Activated T-cell treated with anti-CD3 and anti-CD28 coated beads, Interleukin-2, amount 50 U/mL, for 4 hours (primary cell): ENCODE data around the gene ACAP3. TPM values are rescaled to one million over a fixed set of nuclear protein-coding genes. Genes with fewer than 3 reads are reported as not detected.

ENCODE experiments used
- ATAC-seq, 2 donors: fragments of 200-7000 bp; cut with Tn5 transposase; one replicate each; pipeline ENCODE4 v1.10.0; 2021
- DNase-seq: peaks from one replicate; pipeline ENCODE4 v3.0.0-alpha.2; 2020
- H3K27me3 Mint-ChIP-seq: one replicate; pipeline ENCODE4 v1.8.0; 2021; ENCODE audit warnings: low read depth, mixed read lengths
- H3K36me3 Mint-ChIP-seq: one replicate; pipeline ENCODE4 v1.8.0; 2022; ENCODE audit warnings: mixed read lengths; ENCODE audit not compliant: insufficient read depth
- H3K4me1 Mint-ChIP-seq: one replicate; pipeline ENCODE4 v1.8.0; 2021; ENCODE audit warnings: low read depth, mixed read lengths
- H3K4me3 Mint-ChIP-seq: one replicate; pipeline ENCODE4 v1.8.0; 2021; ENCODE audit warnings: mild to moderate bottlenecking, moderate library complexity, mixed read lengths
- H3K9me3 Mint-ChIP-seq: one replicate; pipeline ENCODE4 v1.8.0; 2021; ENCODE audit warnings: mixed read lengths
- total RNA-seq, 3 donors: library from RNA; stranded (reverse); gene quantifications; one replicate each; pipeline ENCODE4 v1.2.1, GENCODE V29; 2021

ACAP3 gene
- total RNA-seq, 3 donors from 2014 or later: 28.4 to 37.6 (median 30.1) TPM

DNA sequence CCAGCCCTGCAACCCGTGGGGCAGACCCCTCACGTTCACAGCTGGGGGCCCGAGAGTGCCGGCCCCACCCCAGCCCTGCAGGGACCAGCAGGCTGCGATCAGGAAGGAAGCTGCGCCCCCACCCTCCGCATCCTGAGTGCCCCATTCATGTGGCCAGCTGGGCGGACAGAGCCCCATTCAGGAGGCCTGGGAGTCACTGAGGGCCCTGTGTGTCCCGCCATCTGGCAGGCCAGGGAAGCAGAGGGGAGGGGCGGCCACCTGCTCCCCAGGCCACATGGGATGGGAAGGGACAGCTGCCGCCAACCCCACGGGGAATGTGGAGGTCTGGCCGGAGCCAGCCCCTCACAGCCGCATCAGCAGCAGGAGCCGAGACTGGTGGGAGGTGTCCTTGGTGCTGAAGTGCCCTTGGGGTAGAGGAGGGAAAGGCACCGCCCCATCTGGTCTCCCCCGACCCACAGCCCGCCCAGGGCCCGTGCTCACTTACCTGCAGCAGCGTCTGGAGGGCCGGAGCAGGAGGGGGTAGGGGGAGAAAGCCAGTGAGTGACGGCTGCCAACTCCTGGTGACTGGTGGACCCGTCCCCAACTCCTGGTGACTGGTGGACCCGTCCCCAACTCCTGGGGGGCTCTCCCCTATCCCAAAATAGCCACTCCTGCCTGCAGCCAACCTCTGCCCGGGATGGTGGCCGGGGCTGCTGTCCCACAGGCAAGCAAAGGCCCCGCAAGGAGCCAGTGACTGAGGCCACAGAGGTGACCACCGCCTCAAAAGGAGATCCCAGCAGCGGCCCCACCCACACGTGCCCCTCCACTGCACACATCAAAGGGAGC is 8.7 kb downstream of the ACAP3 start:
- Mint-ChIP-seq H3K9me3 (no peaks in the 10 kb centered on the region), H3K4me1 (no peaks in the 10 kb centered on the region), H3K27me3 (no peaks in the 10 kb centered on the region), H3K4me3 (no peak overlapping the region), H3K36me3 (no peaks in the 10 kb centered on the region)
- ATAC-seq (no peak), DNase-seq (no peak)

DNA sequence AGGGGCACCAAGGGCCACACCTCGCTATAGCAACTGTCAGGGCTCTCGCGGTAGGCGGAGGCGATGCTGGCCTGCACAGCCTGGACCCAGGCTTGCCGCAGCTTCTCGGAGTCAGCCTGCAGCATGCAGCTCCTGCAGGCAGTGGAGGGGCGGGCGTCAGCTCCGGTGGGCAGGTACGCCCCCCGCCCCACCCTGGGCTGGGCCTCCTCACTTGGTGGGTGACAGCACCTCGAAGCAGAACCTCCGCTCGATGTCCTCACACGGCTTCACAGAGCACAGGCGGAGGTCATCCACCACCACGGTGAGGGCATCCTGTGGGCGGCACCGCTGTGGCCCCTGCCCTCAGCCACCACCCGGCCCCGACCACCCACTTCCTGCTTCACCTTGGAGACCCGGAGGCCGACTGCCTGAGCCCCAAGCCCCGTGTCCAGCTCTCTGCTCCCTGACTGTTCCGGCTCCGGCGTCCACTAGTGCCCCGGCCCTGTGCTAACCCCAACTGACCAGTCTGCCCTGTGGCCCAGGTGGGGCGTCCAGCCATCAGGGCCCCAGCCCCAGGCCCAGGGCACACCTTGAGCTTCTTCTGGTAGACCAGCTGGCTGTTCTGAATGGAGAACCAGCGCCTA is 9.8 kb downstream of the ACAP3 start:
- ATAC-seq: no peak

DNA sequence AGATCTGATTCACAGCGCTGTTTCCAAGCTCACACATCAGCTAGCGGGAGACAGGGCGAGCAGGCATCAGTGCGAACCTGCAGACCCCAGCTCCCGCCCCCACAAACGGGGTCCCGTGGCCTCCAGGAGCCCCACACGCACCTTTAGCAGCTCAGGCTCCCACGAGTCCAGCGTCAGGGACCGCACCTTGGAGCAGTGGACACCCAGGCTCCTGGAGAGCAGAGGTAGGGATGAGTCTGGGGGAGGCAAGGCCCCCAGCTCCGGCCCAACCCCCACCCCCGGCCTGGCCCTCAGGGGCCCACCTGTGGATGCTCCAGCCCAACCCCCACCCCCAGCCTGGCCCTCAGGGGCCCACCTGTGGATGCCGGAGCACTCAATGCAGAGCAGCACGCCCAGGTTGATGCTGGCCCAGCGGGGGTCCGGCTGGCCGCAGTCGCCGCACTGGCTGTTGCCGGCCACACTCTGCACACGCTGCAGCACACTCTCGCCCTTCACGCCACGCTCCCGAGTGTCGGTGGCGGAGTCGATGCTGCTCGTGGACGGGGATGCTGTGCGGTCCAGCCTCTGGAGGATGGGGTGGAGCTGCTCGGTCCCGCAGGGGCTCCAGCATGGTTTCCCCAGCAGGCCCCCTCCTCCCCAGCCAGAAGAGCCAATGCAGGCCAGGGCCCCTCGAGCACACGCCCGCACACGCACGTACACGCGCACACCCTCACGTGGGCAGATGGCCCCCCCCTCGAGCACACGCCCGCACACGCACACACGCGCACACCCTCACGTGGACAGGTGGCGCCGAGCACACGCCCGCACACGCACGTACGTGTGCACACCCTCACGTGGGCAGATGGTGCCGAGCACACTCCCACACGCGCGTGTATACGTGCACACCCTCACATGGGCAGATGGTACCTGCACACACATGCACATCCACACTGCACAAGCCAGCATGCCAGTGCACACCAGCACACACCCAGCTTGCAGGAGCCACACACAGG is 11.4 kb downstream of the ACAP3 start:
- Mint-ChIP-seq H3K9me3 (no peaks in the 10 kb centered on the region), H3K4me3 (no peak overlapping the region), H3K4me1 (peaks cover 2% of the 10 kb centered on the region), H3K36me3 (no peaks in the 10 kb centered on the region), H3K27me3 (no peaks in the 10 kb centered on the region)
- no peak for DNase-seq
- no peak for ATAC-seq

More for the DNA sequence above, 9.8 kb downstream of the ACAP3 start:
- no peaks in the 10 kb centered on the region for H3K36me3 Mint-ChIP-seq
- H3K4me3 Mint-ChIP-seq: no peak overlapping the region
- H3K9me3 Mint-ChIP-seq: no peaks in the 10 kb centered on the region
- no peaks in the 10 kb centered on the region for H3K4me1 Mint-ChIP-seq
- no peaks in the 10 kb centered on the region for H3K27me3 Mint-ChIP-seq
- no peak for DNase-seq

DNA sequence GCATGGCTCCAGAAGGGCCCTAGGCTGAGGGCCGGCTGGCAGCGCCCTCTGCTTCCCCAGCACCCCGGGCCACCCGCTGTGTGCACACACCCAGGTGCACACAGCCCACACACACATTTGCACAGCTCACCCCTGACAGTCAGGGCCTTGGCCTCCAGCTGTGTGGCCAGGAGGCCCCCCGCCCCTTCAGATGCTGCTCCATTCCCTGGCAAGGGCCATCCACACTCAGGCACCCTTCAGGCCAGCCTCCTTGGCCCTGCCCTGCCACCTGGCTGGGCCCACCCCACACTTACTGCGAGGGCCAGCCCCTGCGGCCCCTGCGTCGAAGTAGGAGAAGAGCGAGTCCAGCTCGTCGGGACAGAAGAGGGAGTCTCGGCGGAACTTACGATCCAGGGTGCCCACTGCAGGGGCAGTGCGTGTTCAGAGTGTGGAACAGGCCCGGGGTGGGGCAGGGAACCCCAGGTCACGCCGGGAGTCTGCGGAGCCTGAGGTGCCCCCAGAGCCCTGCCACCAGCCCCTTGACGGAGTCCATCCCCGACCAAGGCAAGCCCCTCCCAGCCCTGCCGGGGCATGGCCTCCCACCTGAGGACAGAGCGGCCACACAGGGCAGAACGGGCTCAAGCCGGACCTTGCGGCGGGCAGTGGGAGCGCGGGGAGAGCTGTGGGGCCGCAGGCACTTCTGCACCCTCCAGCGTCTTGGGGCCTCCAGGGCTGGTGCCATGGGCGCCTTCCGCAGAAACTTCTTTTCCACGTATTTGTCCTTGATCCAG is 12.4 kb downstream of the ACAP3 start:
- Mint-ChIP-seq H3K36me3 (no peaks in the 10 kb centered on the region), H3K4me3 (no peak overlapping the region)
- ATAC-seq: no peak

DNA sequence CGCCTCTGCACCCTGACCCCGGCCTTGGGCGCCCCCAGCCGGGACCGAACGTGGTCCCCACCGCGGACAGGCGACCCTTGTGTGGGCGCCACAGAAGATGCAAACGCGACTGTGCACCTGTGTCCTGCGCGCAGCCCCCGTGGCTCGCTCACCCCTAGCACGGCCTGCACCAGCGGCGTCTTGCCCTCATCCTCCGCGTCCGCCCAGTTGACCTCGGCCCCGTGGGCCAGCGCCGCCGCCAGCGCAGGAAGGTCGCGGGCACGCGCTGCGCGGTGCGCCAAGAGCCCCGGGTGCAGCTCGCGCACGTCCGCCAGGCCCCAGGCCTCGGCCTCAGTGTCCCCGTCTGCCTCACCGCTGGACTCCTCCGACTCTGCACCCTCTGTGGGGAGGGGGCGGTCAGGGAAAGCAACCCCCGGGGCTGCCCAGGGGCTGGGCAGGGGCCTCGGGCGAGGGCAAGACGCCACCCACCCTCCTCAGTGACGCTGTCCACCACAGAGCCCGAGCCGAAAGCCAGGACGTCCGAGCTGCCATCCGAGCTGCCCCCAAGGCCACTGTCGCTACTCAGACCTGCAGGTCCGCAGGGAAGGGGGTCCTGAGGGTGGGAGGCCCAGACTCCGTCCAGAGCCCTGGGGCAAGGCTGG is 13.4 kb downstream of the ACAP3 start:
- DNase-seq: no peak
- Mint-ChIP-seq H3K36me3 (no peaks in the 10 kb centered on the region), H3K27me3 (no peaks in the 10 kb centered on the region), H3K4me1 (peaks cover 2% of the 10 kb centered on the region), H3K9me3 (no peaks in the 10 kb centered on the region), H3K4me3 (no peak overlapping the region)
- ATAC-seq: no peak

More for the DNA sequence above, 12.4 kb downstream of the ACAP3 start:
- H3K9me3 Mint-ChIP-seq: no peaks in the 10 kb centered on the region
- no peaks in the 10 kb centered on the region for H3K27me3 Mint-ChIP-seq
- no peak for DNase-seq
- H3K4me1 Mint-ChIP-seq: peaks cover 2% of the 10 kb centered on the region

DNA sequence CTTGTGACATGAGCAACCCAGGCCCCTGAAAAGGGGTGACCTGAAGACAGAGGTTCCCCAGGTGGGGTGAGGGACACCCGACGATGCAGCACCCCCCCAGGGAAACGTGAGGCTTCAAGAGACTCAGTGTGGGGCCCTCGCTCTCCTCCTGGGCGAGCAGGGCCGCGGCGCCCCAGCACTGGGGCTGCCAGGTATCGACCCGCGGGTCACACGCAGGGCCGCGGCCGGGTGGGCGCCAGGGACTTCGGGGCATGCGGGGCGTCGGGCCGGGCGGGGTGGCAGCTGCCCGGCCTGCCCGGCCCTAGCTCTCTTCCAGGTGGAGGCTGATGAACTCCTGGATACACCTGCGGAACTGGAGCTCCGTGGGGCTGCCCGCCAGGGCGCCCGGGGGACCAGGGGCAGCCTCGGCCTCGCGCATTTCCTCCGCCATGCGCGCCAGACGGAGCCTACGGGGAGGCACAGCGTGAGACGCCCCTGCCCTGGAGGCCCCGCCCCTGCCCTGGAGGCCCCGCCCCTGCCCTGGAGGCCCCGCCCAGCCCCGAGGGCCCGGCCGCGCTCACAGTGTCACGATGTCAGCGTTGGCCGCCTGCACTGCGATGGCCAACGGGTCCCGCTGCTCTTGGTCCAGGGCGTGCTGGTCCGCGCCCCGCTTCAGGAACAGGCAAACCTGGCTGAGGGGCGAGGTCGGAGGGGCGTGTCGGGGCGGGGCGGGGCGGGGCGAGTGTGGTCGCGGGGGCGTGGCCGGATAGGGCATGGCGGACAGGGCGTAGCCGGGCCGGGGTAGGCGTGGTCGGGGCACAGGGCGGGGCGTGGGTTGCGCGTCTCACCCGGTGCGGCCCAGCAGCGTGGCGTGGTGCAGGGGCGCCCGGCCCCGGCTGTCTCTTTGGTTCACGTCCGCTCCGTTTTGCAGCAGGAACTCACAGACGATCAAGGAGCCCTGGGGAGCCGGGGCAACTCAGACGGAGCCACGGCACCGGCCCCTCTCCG is 14.2 kb downstream of the ACAP3 start:
- ATAC-seq (peak; percentile 33 to 50), DNase-seq (no peak)
- H3K27me3 Mint-ChIP-seq: no peaks in the 10 kb centered on the region
- H3K4me1 Mint-ChIP-seq: peaks cover 2% of the 10 kb centered on the region
- H3K9me3 Mint-ChIP-seq: no peaks in the 10 kb centered on the region
- H3K36me3 Mint-ChIP-seq: no peaks in the 10 kb centered on the region
- no peak overlapping the region for H3K4me3 Mint-ChIP-seq

DNA sequence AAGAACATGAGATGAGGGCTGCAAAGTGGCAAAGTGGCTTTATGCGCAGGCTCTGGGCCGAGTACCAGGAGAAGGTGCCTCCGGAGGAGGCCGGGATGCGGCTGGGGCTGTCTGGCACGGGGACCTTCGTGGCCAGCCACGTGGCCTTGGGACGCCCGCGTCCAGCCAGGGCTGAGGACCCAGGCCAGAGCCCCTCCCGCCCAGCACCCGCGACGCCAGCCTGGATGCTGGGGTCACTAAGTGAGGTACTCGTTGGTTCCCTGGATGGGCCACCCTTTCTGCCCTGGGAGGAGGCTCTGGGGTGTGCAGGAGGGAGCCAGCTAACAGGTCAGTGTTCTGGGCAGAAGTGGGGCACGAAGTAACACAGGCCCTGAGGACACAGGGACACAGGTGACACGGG is 14.9 kb downstream of the ACAP3 start:
- ATAC-seq: no peak

DNA sequence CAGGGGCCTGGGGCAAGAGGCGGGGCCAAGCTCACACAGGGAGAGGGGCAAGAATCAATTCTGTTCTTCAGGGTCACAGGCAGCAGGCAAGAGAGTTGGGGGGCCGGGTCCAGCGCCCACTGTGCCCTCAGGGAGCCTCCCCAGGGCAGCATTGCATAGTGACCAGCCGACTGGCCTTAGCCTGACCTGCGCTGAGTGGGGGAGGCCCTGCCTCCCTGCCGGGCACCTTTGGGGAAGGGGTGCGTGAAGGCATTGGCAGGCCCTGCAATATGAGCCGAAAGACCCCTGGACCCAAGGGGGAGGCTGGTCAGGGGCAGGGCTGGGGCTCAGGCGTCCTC is 15.3 kb downstream of the ACAP3 start:
- DNase-seq (no peak), ATAC-seq (no peak)
- Mint-ChIP-seq H3K4me3 (no peak overlapping the region), H3K4me1 (peaks cover 2% of the 10 kb centered on the region), H3K27me3 (no peaks in the 10 kb centered on the region), H3K9me3 (no peaks in the 10 kb centered on the region), H3K36me3 (no peaks in the 10 kb centered on the region)

More for the DNA sequence above, 14.9 kb downstream of the ACAP3 start:
- no peak for DNase-seq
- Mint-ChIP-seq H3K9me3 (no peaks in the 10 kb centered on the region), H3K27me3 (no peaks in the 10 kb centered on the region), H3K36me3 (no peaks in the 10 kb centered on the region), H3K4me3 (no peak overlapping the region), H3K4me1 (peaks cover 2% of the 10 kb centered on the region)

DNA sequence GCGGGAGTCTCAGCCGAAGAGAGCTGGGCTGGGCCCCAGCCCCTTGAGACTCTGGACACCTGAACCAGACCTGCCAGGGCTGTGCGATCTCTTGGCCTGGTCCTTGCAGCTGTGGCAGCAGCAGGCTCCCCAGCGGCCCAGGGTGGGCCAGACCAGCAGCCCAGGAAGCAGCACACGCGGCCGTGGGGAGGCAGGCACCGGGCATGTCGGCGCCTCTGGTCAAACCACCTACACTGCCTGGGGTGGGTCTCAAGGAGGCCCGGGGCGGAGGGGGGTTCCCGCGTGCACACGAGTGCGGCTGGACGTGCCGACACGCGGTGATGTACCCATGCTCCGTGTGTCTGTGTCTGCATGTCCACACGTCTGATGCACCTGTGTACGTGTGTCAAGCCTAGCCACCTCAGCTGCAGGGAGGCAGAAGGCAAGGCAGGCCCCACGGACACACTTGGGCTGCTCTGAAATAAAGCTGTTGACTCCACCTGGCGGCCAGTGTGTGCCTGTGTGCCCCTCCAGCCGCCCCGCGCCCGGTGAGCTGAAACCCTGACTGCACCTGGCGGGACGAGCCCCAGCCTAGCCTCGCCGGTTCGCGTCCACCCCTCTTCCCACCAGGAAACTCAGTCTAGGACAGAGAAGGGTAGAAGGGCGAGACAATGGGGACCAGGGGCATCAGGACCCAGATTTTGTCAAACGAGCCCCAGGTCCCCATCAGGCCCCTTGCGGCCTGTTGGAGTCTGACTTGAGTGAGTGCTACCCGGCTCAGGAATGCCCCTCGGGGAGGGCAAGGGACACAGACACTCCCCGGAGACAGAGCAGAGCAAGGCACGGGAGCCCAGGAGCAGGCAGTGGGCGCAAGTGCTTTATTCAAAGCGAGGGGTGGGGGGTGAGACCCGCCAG is 15.9 kb downstream of the ACAP3 start:
- no peaks in the 10 kb centered on the region for H3K9me3 Mint-ChIP-seq
- peaks cover 2% of the 10 kb centered on the region for H3K4me1 Mint-ChIP-seq
- DNase-seq (peak; percentile 69), ATAC-seq (peak; percentile 79 to 81)
- H3K36me3 Mint-ChIP-seq: no peaks in the 10 kb centered on the region
- H3K27me3 Mint-ChIP-seq: no peaks in the 10 kb centered on the region
- no peak overlapping the region for H3K4me3 Mint-ChIP-seq

DNA sequence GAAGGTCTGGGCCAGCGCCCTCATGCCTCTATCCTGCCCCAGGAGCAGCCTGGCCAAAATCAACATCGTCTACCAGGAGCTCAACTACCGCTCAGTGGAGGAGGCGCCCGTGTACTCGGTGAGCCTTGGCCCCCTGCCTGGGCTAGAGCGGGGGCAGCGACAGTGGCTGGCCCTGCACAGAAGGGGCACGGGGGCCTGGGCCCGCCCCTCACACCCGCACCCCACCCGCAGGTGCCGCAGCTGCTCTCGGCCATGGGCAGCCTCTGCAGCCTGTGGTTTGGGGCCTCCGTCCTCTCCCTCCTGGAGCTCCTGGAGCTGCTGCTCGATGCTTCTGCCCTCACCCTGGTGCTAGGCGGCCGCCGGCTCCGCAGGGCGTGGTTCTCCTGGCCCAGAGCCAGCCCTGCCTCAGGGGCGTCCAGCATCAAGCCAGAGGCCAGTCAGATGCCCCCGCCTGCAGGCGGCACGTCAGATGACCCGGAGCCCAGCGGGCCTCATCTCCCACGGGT is 16.7 kb downstream of the ACAP3 start:
- Mint-ChIP-seq H3K36me3 (no peaks in the 10 kb centered on the region), H3K9me3 (no peaks in the 10 kb centered on the region), H3K4me1 (peaks cover 2% of the 10 kb centered on the region), H3K4me3 (no peak overlapping the region), H3K27me3 (no peaks in the 10 kb centered on the region)
- DNase-seq (no peak), ATAC-seq (no peak)

DNA sequence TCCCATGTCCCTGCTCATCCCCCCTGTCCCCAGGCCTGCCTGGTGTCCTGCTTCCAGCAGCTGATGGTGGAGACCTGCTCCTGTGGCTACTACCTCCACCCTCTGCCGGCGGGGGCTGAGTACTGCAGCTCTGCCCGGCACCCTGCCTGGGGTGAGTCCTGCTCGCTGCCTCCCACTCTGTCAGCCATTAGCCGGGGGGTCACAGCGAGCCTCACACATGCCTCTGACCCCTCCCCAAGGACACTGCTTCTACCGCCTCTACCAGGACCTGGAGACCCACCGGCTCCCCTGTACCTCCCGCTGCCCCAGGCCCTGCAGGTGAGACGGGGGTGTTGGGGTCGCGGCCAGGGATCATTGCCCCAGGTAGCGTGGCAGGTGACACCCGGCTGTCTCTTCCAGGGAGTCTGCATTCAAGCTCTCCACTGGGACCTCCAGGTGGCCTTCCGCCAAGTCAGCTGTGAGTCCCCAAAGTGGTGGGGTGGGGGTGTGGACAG is 17.4 kb downstream of the ACAP3 start:
- Mint-ChIP-seq H3K27me3 (no peaks in the 10 kb centered on the region), H3K4me3 (no peak overlapping the region), H3K36me3 (no peaks in the 10 kb centered on the region), H3K9me3 (no peaks in the 10 kb centered on the region), H3K4me1 (peaks cover 2% of the 10 kb centered on the region)
- peak; percentile 59 for DNase-seq
- ATAC-seq: peak in 1 of 2 donors; percentile 49
